Kidney epithelial cell (primary cell): ENCODE results near the gene MAFF. TPM values are rescaled to one million over a fixed set of nuclear protein-coding genes. Genes with fewer than 3 reads are reported as not detected.

Source experiments
- DNase-seq: peaks from one replicate; pipeline ENCODE4 v3.0.0-alpha.2; 2010; ENCODE audit warnings: low read depth
- H3K27me3 ChIP-seq: 2 replicates; pipeline ENCODE4 v1.6.0; 2011; ENCODE audit warnings: low read length; ENCODE audit not compliant: control insufficient read depth, insufficient read depth
- H3K36me3 ChIP-seq: 2 replicates; pipeline ENCODE4 v1.5.1; 2011; ENCODE audit warnings: low read length; ENCODE audit not compliant: control insufficient read depth, insufficient read depth
- H3K4me3 ChIP-seq: 2 replicates; pipeline ENCODE4 v1.5.1; 2011; ENCODE audit warnings: low read depth, mild to moderate bottlenecking, control low read depth, low read length
- total RNA-seq: library from RNA; depleted of rRNA; stranded (reverse); fragments of >200 nt; gene quantifications from 2 replicates; pipeline ENCODE4 v1.2.3, GENCODE V29; 2015
- TF ChIP-seq, protein P1 (sequence below): IDR thresholded peaks from 2 replicates; pipeline ENCODE4 v1.5.1; 2011; ENCODE audit warnings: mild to moderate bottlenecking, moderate library complexity, low read length, control low read depth, inconsistent platforms; ENCODE audit not compliant: insufficient read depth, poor library complexity, severe bottlenecking

Gene MAFF
- total RNA-seq, 1 donor from 2014 or later: 99.5 TPM

DNA sequence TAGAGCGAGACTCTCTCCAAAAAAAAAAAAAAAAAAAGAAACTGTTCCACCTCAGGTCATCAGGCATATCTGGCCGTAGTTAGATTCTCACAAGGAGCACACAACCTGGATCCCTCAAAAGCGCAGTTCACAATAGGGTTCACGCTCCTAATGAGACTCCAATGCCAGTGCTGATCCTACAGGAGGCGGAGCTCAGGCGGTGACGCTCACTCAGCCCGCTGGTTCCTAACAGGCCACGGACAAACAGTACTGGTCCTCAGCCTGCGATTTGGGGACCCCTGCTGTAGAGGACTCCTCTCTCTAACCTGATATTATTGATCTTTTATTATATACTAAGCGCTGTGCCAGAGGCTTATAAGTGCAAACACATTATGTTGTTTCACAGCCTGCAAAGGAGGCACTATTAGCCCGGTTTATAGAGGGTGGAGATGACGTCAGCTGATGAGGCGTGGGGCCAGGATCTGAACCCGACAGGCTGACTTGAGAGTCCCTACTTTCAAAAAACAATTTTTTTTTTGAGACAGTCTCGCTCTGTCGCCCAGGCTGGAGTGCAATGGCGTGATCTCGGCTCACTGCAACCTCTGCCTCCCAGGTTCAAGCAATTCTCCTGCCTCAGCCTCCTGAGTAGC is 4.9 kb upstream of the MAFF start:
- no peak for DNase-seq
- Histone ChIP-seq H3K4me3 (no peak overlapping the region), H3K36me3 (no peaks in the 10 kb centered on the region), H3K27me3 (no peaks in the 10 kb centered on the region)
- TF ChIP-seq, protein P1, sequence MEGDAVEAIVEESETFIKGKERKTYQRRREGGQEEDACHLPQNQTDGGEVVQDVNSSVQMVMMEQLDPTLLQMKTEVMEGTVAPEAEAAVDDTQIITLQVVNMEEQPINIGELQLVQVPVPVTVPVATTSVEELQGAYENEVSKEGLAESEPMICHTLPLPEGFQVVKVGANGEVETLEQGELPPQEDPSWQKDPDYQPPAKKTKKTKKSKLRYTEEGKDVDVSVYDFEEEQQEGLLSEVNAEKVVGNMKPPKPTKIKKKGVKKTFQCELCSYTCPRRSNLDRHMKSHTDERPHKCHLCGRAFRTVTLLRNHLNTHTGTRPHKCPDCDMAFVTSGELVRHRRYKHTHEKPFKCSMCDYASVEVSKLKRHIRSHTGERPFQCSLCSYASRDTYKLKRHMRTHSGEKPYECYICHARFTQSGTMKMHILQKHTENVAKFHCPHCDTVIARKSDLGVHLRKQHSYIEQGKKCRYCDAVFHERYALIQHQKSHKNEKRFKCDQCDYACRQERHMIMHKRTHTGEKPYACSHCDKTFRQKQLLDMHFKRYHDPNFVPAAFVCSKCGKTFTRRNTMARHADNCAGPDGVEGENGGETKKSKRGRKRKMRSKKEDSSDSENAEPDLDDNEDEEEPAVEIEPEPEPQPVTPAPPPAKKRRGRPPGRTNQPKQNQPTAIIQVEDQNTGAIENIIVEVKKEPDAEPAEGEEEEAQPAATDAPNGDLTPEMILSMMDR: no peak

DNA sequence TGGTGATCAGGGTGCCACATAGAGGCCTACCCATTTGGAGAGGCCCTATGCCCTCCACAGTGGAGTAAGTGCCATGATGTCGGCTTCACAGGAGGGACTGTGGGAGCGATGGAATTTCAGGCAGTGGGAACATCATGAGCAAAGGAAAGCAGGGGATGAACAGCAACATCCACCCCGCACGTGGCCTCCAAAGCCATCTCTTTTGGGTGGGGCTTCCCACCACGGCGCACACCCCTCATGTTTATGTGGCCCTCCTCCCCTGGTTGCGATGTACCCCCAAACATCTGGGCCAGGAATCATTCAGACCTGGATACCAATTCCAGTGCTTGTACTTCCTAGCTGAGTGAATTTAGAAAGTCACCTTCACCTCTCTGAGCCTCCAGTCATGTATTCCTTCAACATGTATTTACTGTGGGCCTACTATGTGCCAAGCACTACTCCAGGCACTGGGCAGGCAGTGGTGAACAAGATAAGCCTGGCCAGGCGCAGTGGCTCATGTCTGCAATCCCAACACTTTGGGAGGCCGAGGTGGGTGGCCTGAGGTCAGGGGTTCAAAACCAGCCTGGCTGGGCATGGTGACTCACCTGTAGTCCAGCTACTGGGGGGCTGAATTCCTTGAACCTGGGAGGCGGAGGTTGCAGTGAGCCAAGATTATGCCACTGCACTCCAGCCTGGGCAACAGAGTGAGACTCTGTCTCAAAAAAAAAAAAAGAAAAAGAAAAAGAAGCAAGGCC is 1.8 kb upstream of the MAFF start:
- Histone ChIP-seq H3K36me3 (no peaks in the 10 kb centered on the region), H3K4me3 (no peak overlapping the region), H3K27me3 (no peaks in the 10 kb centered on the region)
- no peak for DNase-seq
- TF ChIP-seq, protein P1: no peak

DNA sequence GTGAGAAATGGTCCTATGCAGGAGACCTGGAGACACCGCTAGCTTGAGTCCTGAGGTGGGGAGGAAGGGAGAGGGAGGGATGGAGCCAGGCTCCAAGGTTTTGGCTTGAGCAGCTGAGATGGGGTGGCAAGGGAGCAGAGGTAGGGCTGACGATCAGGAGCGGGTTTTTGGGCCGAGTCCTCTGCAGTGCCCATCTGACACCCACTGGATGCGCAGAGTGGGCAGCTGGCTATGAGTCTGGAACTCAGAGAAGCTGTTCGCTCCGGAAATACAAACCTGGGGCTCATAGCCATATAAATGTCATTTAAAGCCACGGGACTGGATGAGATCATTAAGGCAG is 453 bp upstream of the MAFF start:
- no peaks in the 10 kb centered on the region for H3K36me3 ChIP-seq
- H3K4me3 ChIP-seq: peak overlapping the region; percentile 20
- H3K27me3 ChIP-seq: no peaks in the 10 kb centered on the region
- TF ChIP-seq, protein P1: no peak
- no peak for DNase-seq

DNA sequence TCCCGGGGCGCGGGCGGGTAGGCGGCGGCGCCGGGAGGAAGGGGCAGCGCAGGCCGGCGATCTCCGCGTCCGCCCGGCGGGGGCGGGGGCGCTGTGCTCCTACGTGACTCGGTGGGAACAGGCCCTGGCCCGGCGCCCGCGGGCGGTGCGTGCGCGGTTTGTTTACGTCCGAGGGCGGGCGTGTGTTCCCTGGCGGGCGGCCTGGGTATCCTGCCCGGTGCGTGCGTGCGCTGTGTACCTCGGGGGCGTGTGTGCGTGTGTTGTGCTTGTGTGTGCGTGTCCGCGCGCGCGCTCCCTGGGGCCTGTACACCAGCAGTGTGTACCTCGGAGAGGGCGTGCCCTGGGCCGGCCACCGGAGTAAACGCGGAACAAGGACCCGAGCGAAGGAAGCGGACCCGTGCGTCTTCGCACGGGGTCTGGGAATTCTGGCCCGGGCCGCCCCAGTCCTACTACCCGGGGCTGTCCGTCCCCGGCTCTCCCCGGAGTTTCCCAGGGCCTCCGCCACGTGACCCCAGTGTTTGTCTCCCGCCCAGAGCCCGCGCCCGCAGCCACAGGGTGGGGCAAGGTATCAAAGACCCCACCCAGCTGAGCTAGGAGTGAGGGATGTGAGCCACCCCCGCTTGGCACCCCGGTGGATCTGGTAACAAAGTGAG is 769 bp downstream of the MAFF start:
- peak overlapping the region; percentile 93 for H3K4me3 ChIP-seq
- no peaks in the 10 kb centered on the region for H3K36me3 ChIP-seq
- no peak for DNase-seq
- TF ChIP-seq, protein P1: no peak
- no peaks in the 10 kb centered on the region for H3K27me3 ChIP-seq

DNA sequence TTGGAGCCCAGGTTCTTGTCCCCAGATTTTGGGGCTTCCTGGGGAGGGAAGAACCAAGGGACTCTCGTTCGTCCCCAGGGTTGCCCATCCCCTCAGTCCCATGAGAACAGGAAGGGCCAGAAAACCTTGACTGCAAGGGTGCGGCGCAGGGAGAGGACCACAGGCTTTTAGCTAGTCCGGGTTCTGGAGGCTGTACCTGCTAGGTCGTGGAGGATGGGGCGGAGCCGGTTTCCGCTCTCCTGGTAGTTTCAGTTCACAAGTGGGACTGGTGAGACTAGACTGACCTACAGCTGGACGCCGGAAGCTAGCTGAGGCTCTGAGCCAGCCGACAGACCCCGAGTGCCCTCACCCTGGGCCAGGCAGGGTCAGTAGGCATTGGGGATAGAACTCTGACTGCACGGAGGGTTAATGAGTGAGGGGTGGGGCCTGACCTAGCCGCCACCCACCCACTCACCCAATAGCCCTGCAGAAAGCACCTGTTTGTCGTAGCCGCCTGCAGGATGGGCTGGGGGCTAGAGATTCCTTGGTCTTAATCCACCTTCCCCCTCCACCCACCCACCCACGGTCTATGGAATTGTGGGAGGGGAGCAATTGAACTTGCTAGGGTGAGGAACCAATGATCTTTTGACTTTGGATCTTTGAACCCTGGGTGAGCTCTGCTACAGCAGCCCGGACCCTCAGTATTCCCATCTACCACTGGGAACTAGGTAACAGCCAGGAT is 1.5 kb downstream of the MAFF start:
- Histone ChIP-seq H3K4me3 (peak overlapping the region; percentile 93), H3K27me3 (no peaks in the 10 kb centered on the region), H3K36me3 (no peaks in the 10 kb centered on the region)
- TF ChIP-seq, protein P1: no peak
- no peak for DNase-seq
